DMS114 treated with DMSO at 0.1 percent for 48 hours (cell line): ENCODE results near the gene TOP2A.
A peak's percentile ranks its signal among the peaks of the same experiment; 100 is the strongest.

Experiments used
- DNase-seq: peaks from one replicate; lab custom pipeline; 2025; ENCODE audit not compliant: unreplicated experiment; lab: John Stamatoyannopoulos, UW

TOP2A gene

DNA sequence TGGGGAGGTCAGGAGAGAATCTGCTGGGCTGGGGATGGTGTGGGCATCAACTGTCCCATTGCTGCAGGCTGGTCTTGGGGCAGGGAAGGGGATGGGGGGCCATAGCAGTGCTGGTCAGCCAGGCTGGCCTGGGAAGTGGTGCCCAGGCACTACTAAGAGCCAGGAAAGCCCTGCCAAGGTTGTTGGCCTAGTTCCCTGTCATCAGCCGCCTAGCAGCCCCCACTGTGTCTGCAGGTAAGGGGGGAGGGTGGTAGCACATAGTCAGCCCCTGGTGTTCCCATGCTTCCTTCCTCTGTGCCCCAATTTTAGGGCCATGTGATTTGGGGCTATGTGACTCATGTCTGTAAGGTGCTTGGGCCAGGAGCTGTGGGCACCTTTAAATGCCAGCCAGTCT, 70.9 kb downstream of the TOP2A start:
- DNase-seq, result no peak

DNA sequence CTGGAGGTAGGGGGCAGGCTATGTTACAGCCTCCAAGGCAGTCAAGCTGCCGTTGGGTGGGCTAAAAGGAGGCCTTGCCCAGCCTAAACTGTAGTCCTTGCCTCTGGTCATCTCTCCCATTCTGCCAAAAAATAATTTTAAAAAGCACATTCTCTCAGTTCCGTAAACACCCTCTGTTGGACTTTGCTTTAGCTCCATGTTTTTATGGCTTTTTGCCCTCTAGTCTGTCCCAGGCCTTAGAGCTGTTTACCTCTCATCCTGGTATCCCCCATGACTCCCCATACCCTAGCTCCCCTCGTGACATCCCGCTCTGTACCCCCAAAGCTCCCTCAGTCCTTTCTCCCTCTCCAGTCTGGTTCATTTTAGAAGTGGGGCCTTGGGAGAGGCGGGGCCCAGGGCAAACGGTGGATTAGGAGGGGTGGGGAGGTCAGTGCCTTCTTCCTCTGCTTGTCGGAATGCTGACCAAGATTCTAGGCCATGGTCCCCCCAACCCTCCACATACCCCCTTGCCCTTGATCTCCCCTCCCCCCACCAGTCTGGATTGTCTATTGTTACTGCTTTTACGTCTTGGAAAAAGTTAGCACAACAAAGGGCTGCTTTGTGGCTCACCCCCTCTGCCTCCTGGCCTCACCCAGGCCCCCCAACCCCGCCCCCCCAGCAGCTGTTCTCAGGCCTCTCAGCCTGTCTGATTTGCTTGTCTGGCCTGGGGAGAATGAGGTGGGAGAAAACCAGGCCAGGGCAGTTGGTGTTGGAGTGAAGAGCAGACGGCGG, 71.5 kb downstream of the TOP2A start:
- no peak for DNase-seq

- no peak for DNase-seq
These were observed 72.3 kb downstream of the TOP2A start for GRCh38 chr17:40345161-40345993.

DNA sequence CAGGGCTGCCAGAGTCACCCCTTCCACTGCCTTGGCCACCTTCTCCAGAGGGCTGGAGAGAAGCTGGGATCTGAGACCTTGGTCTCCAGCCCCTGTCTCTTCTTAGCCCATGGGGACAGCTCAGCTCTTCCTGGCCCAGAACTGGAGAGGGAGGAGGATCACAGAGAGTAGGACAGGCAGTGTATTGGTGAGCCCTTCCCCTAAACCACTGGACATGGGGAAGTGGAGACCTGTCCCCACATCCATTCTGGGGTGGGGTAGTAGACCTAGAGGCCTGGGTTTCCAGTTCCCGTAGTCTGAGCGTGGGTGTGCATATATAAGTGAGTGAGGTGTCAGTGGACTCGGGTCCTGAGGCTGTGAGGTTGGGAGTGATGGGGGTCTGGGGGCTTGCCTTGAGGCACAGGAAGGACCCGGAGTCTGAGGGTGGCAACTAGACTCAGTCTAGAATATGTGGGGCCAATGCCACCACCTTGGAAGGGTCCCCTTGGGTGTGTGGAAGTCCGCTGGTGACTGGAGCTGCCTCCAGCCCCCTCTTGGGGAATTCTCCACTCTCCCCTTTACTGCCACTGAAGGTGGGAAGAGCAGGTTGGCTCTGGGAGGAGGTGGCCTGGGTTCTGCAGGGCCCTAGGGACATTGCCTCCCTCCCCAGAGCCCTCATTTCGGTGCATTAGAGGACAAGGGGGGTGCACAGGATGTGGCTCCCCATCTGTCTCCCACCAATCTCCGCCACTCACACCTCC, 73.1 kb downstream of the TOP2A start:
- no peak for DNase-seq

- no peak for DNase-seq
These were observed 74.2 kb downstream of the TOP2A start for GRCh38 chr17:40343219-40344119.

DNA sequence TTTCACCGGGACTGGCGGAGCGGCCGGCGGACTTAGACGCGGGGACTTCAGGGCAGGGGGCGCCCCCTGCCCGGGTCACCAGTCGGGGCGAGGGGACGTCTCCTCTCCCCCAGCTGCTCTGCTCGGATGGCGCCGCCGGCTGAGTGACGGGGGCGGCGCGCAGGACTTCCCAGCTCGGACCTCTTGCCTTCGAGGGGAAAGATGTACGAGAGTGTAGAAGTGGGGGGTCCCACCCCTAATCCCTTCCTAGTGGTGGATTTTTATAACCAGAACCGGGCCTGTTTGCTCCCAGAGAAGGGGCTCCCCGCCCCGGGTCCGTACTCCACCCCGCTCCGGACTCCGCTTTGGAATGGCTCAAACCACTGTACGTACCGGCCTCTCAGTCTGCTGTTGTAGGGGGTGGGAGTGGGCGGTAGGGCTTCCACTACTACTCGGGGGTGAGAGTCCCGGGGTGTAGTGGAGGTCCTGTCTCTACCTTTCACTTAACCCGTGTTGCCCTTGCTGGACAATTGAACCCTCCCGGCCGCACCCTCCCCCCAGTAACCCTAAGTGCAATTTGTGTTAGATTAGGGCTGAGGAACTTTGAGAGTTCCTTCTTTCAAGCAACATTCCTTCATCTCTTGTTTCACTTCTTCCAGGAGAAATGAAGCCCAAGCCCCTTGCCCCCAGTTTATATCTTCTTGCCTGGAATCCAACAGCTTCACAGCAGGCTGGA, 75.0 kb downstream of the TOP2A start:
- no peak for DNase-seq

- DNase-seq, result peak; percentile 36
These were observed 75.7 kb downstream of the TOP2A start for GRCh38 chr17:40341808-40342503.

DNA sequence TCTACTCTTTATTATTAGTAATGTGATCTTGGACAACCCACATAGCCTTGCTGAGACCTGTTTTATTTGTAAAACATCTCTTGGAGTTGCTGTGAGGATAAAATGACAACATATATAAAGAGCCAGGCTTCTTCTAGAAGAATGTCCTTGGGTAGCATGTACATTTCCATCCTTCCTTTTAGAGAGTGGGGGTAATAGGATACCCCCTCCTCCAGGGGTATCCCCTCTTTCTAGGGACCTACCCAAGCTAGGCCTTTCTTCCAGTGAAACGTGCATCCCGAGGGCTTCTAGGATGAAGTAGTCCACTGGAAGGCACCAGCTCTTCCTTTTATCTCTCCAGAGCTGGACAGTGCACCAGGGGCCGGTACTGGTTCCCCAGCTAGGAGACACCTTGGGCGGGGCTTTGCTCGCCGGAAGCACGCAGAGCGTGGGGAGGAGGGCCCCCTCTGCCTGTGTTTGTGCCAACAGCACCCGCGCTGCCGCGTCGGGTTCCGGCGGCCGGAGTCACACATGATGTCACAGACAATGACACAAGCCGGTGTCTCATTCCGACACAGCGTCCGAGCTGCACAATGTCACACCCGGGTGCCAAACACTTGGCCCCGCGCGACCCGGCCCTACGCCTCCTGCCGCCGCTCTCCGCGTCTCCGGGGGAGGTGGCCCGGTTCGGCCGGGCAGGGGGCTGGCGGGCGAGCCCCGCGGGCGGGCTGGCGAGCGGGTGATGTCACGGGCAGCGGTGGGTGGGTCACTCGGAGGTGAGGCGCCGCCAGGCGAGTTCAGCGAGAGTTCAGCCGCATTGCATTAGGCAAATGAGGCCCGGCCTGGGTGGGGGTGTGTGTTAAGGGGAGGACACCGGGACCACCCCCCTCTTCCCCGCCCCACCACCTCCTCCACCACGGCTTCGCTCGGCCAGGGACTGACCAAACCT, 76.6 kb downstream of the TOP2A start:
- peak; percentile 63 for DNase-seq

DNA sequence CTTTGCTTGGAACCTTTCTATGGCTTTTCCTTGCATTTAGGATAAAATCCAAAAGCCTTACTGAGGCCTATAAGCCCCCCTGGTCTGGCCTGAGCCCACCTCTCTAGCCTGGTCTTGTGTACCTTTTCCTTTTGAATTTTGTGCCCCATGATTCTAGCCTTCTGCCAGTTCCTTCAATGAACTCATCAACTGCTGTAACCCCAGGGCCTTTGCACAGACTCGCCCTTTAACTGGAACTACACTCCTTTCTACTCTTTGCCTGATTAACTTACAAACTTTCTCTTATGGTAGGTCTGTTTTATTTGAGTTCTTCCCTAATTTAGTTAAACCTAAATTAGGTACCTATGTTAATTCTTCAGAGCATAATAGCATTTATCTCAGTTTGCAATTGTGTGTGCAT, 77.4 kb downstream of the TOP2A start:
- no peak for DNase-seq

DNA sequence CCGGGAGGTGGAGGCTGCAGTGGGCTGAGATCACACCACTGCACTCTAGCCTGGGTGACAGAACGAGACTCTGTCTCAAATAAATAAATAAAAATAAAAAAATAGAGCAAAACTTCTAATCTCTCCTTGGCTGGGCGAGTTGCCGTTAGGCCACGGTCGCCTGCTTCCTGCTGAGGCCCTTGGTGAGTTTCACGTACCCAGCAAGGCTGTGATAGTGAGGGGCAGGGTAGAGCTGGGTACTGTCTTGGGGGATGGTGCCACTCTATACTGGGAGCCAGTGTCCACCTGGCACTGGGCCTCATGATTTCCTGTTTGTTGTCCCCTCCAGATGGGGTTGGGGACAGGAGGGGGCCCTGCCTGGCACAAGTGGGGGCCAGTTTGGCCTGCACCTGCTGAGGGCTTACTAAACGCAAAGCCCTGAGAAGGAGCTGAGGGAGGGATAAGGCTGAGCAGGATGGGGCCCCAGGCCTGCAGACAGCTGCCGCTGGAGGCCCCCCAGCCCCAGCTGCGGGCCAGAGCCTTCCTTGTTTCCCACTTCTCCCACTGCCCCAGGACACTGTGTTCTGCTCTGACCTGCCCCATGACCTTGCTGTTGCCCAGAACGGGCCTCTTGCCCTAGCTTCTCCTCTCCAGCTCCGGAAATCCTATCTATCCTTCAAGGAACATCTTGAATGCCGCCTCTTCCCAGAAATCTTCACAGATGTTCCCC, 78.6 kb downstream of the TOP2A start:
- DNase-seq, result no peak
